GM23338 (cell line): ENCODE measurements around the gene MAST2.

Experiments used
- CREB1 ChIP-seq: fragments of 250-450 bp; sonication (Bioruptor Pico); IDR thresholded peaks from 2 replicates; pipeline ENCODE4 v1.5.0; 2020; ENCODE audit warnings: low read depth, mild to moderate bottlenecking, moderate library complexity
- CTCF ChIP-seq, 2 experiments: fragments of 200-600 bp in 1 of 2; sonication (generic) in 1 of 2; conservative IDR thresholded peaks; 2 replicates each; pipeline versions ENCODE4 v1.5.1 to v1.6.1; 2016 to 2017; ENCODE audit warnings: antibody characterized with exemption in 2 of 2, low read depth in 2 of 2, mild to moderate bottlenecking in 2 of 2, moderate library complexity in 1 of 2
- NANOG ChIP-seq: IDR thresholded peaks from 2 replicates; pipeline ENCODE4 v1.6.1; 2016; ENCODE audit warnings: antibody characterized with exemption, borderline replicate concordance
- POLR2AphosphoS5 ChIP-seq: IDR thresholded peaks from 2 replicates; pipeline ENCODE4 v1.6.1; 2016; ENCODE audit warnings: antibody characterized with exemption, low read depth
- ZNF114 ChIP-seq: fragments of 250-450 bp; sonication (Bioruptor Pico); IDR thresholded peaks from 2 replicates; pipeline ENCODE4 v1.5.0; 2020; ENCODE audit warnings: mild to moderate bottlenecking, moderate library complexity
- TF ChIP-seq, protein P1 (sequence below): IDR thresholded peaks from one replicate; pipeline ENCODE4 v1.6.1; 2018; ENCODE audit warnings: antibody characterized with exemption; ENCODE audit not compliant: unreplicated experiment

- TF ChIP-seq CTCF (conservative IDR thresholded peaks at IDR 0.05; ENCODE audit: low read depth in 2 of 2) (no peak), POLR2AphosphoS5 (no peak), NANOG (no peak), CREB1 (no peak), ZNF114 (CRISPR knock-in tag) (no peak)
- TF ChIP-seq, protein P1, sequence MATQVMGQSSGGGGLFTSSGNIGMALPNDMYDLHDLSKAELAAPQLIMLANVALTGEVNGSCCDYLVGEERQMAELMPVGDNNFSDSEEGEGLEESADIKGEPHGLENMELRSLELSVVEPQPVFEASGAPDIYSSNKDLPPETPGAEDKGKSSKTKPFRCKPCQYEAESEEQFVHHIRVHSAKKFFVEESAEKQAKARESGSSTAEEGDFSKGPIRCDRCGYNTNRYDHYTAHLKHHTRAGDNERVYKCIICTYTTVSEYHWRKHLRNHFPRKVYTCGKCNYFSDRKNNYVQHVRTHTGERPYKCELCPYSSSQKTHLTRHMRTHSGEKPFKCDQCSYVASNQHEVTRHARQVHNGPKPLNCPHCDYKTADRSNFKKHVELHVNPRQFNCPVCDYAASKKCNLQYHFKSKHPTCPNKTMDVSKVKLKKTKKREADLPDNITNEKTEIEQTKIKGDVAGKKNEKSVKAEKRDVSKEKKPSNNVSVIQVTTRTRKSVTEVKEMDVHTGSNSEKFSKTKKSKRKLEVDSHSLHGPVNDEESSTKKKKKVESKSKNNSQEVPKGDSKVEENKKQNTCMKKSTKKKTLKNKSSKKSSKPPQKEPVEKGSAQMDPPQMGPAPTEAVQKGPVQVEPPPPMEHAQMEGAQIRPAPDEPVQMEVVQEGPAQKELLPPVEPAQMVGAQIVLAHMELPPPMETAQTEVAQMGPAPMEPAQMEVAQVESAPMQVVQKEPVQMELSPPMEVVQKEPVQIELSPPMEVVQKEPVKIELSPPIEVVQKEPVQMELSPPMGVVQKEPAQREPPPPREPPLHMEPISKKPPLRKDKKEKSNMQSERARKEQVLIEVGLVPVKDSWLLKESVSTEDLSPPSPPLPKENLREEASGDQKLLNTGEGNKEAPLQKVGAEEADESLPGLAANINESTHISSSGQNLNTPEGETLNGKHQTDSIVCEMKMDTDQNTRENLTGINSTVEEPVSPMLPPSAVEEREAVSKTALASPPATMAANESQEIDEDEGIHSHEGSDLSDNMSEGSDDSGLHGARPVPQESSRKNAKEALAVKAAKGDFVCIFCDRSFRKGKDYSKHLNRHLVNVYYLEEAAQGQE = no peak
These were observed 238.1 kb downstream of the MAST2 start for GRCh38 chr1:46041551-46041950.
